ENCODE results near the gene PRKAG2. TPM values are rescaled to one million over a fixed set of nuclear protein-coding genes. Genes with fewer than 3 reads are reported as not detected.
A peak's percentile ranks its signal among the peaks of the same experiment; 100 is the strongest.

Gene PRKAG2
- 10 to 100 TPM; 25.1 to 57.8 (median 46.7) TPM for total RNA-seq

- Histone ChIP-seq H3K4me1 (peaks cover 10 to 21% (median 15%) of the 10 kb centered on the region in 4 donors), H3K27me3 (no peaks in the 10 kb centered on the region), H3K4me3 (peak within 1 kb of the TSS; percentile 42 to 92 (median 92)), H3K36me3 (no peaks in the 10 kb centered on the region), H3K9me3 (no peaks in the 10 kb centered on the region), H3K27ac (peak within 1 kb of the TSS; percentile 94 to 98 (median 96))
- intact Hi-C loops (cut with DNase I; ENCODE audit: low total_unique reads): no loop called here
- in situ Hi-C loops (cut with MboI; ENCODE audit: low pct_ligation_motif_present in 1 of 4, low pct_unique_long_range_greater_than_20kb in 1 of 4, low sequenced_read_pairs in 3 of 4): no loop called here
- peak; percentile 75 for DNase-seq
- no peak for TF ChIP-seq EP300 (IDR thresholded peaks at IDR 0.05; ENCODE audit: low read depth)
- TF ChIP-seq POLR2A (IDR thresholded peaks at IDR 0.05): peak; percentile 22
- peak in 1 of 3 donors; percentile 6 for TF ChIP-seq POLR2AphosphoS5 (IDR thresholded peaks at IDR 0.05)
- WGBS, 2 donors (ENCODE audit: low coverage in 1 of 2): 1% methylated on average over 69 of the region's 95 CpGs; no CpG with 5 or more reads in 1 of the 2 donors
Observed at GRCh38 chr7:151876899-151877777, at the start of gene PRKAG2. Gene PRKAG2 (minus strand): TSS chr7:151877115. CDS start chr7:151876620, 495 bp downstream.

DNA sequence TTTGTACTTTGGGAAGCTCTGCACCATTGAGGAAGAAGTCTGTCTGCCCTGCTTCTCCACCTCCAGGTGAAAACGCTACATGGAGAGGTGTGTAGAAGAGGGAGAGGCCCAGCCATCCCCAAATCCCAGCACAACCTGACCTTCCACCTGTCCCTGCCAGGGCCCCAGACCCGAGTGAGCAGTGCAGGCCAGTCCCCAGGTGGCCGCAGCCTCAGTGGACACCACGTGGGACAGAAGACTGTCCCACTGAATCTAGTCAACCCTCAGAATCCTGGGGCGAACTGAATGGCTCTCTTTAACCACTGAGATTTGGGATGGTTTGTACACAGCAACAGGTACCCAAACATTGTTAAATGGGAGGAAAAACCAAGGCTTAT lies 49.4 kb upstream of the PRKAG2 start:
- H3K27me3 ChIP-seq: no peaks in the 10 kb centered on the region
- DNase-seq: no peak
- intact Hi-C loops (cut with DNase I; ENCODE audit: low total_unique reads): no loop called here
- peak; percentile 4 for TF ChIP-seq POLR2A (IDR thresholded peaks at IDR 0.05)
- no peak for TF ChIP-seq CTCF (IDR thresholded peaks at IDR 0.05)
- no peaks in the 10 kb centered on the region for H3K9me3 ChIP-seq
- H3K4me1 ChIP-seq: peaks cover 10 to 52% (median 38%) of the 10 kb centered on the region in 4 donors
- in situ Hi-C loops (cut with MboI; ENCODE audit: low pct_ligation_motif_present in 1 of 4, low pct_unique_long_range_greater_than_20kb in 1 of 4, low sequenced_read_pairs in 3 of 4): loop anchor here in 2 of 4 donors (25.0 kb wide), 1 partner anchor 139 kb away; no protein-coding TSS in a partner anchor
- H3K27ac ChIP-seq: peak overlapping the region; percentile 65 to 85 (median 72)
- H3K4me3 ChIP-seq: no peak overlapping the region
- WGBS, 2 donors (ENCODE audit: low coverage in 1 of 2): 83% methylated on average over 5 of the region's 5 CpGs; no CpG with 5 or more reads in 1 of the 2 donors
- no peaks in the 10 kb centered on the region for H3K36me3 ChIP-seq

GRCh38 chr7:151925446-151926335 lies 48.8 kb upstream of the PRKAG2 start:
- 46 to 52% methylated on average over 9 to 22 of the region's 22 CpGs for WGBS, 2 donors (ENCODE audit: low coverage in 1 of 2)
- Histone ChIP-seq H3K27me3 (no peaks in the 10 kb centered on the region), H3K27ac (peak overlapping the region; percentile 65 to 85 (median 72)), H3K36me3 (no peaks in the 10 kb centered on the region), H3K4me1 (peaks cover 10 to 52% (median 38%) of the 10 kb centered on the region in 4 donors), H3K9me3 (no peaks in the 10 kb centered on the region), H3K4me3 (no peak overlapping the region)
- TF ChIP-seq POLR2A (IDR thresholded peaks at IDR 0.05) (peak; percentile 27), POLR2AphosphoS5 (IDR thresholded peaks at IDR 0.05) (peak; percentile 14 to 36 (median 21)), CTCF (IDR thresholded peaks at IDR 0.05) (no peak)
- peak; percentile 86 for DNase-seq
- in situ Hi-C loops (cut with MboI; ENCODE audit: low pct_ligation_motif_present in 1 of 4, low pct_unique_long_range_greater_than_20kb in 1 of 4, low sequenced_read_pairs in 3 of 4) (loop anchor here in 2 of 4 donors (25.0 kb wide), 1 partner anchor 138 kb away; no protein-coding TSS in a partner anchor), intact Hi-C loops (cut with DNase I; ENCODE audit: low total_unique reads) (no loop called here)

DNA sequence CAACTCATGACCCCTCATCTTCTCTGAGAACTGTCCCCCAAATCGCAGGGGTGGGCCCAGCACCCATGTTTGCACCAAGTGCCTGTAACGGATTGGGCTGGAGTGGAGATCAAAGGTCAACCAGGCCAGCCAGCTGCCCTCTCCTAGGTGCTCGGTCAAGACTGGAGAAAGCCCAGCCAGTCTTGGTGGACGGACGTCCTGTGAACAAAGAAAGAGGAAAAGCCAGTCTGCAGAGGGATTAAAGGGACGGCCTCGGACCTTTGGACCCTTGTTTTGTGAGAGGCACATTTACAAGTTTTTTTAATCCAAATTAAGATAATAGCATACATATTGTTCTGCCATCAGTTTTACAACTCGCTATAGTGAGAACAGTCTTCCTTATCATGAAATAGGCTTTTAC lies 47.6 kb upstream of the PRKAG2 start:
- H3K4me1 ChIP-seq: peaks cover 10 to 61% (median 40%) of the 10 kb centered on the region in 4 donors
- WGBS, 2 donors (ENCODE audit: low coverage in 1 of 2): 62 to 85% methylated on average over 5 to 8 of the region's 8 CpGs
- intact Hi-C loops (cut with DNase I; ENCODE audit: low total_unique reads) (no loop called here), in situ Hi-C loops (cut with MboI; ENCODE audit: low pct_ligation_motif_present in 1 of 4, low pct_unique_long_range_greater_than_20kb in 1 of 4, low sequenced_read_pairs in 3 of 4) (no loop called here)
- H3K27ac ChIP-seq: peak overlapping the region; percentile 65 to 85 (median 72)
- TF ChIP-seq CTCF (IDR thresholded peaks at IDR 0.05) (no peak), POLR2AphosphoS5 (IDR thresholded peaks at IDR 0.05) (peak in 2 of 3 donors; percentile 52 to 55)
- H3K27me3 ChIP-seq: no peaks in the 10 kb centered on the region
- no peaks in the 10 kb centered on the region for H3K9me3 ChIP-seq
- no peaks in the 10 kb centered on the region for H3K36me3 ChIP-seq
- DNase-seq: peak; percentile 75
- no peak overlapping the region for H3K4me3 ChIP-seq

Measured in transverse colon (tissue), 4 donors.